ENCODE data around the gene CPPED1. TPM values are rescaled to one million over a fixed set of nuclear protein-coding genes. Genes with fewer than 3 reads are reported as not detected.
"Not testable (repeated sequence)": the region's sequence is repeated elsewhere in the genome, so short reads cannot be mapped to it uniquely, and the experiment has no call there.

CPPED1 gene
- total RNA-seq, 1 donor from 2014 or later, result 41.3 TPM

- DNase-seq, result peak; percentile 74
- peak; percentile 78 for TF ChIP-seq CTCF (IDR thresholded peaks at IDR 0.05; ENCODE audit: partially characterized antibody, unreplicated experiment)
- Mint-ChIP-seq H3K27me3 (ENCODE audit: unreplicated experiment) (peaks cover 1% of the 10 kb centered on the region), H3K27ac (ENCODE audit: unreplicated experiment) (no peak overlapping the region), H3K4me3 (ENCODE audit: unreplicated experiment) (no peak overlapping the region), H3K9me3 (ENCODE audit: unreplicated experiment) (peaks cover 1% of the 10 kb centered on the region), H3K36me3 (ENCODE audit: unreplicated experiment) (peaks cover 9% of the 10 kb centered on the region), H3K4me1 (ENCODE audit: low read depth, unreplicated experiment) (peaks cover 5% of the 10 kb centered on the region)
These were observed 15.7 kb upstream of the CPPED1 start for GRCh38 chr16:12819126-12820117.

- Mint-ChIP-seq H3K27me3 (ENCODE audit: unreplicated experiment) (peaks cover 1% of the 10 kb centered on the region), H3K36me3 (ENCODE audit: unreplicated experiment) (peaks cover 9% of the 10 kb centered on the region), H3K27ac (ENCODE audit: unreplicated experiment) (no peak overlapping the region), H3K9me3 (ENCODE audit: unreplicated experiment) (peaks cover 1% of the 10 kb centered on the region), H3K4me1 (ENCODE audit: low read depth, unreplicated experiment) (peaks cover 5% of the 10 kb centered on the region), H3K4me3 (ENCODE audit: unreplicated experiment) (no peak overlapping the region)
- TF ChIP-seq CTCF (IDR thresholded peaks at IDR 0.05; ENCODE audit: partially characterized antibody, unreplicated experiment), result no peak
- DNase-seq, result no peak
These were observed 14.6 kb upstream of the CPPED1 start for GRCh38 chr16:12818326-12818725.

GRCh38 chr16:12816791-12817214 lies 13.1 kb upstream of the CPPED1 start:
- not testable (repeated sequence) for H3K27me3 Mint-ChIP-seq (ENCODE audit: unreplicated experiment); H3K9me3 Mint-ChIP-seq (ENCODE audit: unreplicated experiment); H3K36me3 Mint-ChIP-seq (ENCODE audit: unreplicated experiment); H3K4me1 Mint-ChIP-seq (ENCODE audit: low read depth, unreplicated experiment); H3K4me3 Mint-ChIP-seq (ENCODE audit: unreplicated experiment); DNase-seq; H3K27ac Mint-ChIP-seq (ENCODE audit: unreplicated experiment)

GRCh38 chr16:12815361-12815760 lies 11.7 kb upstream of the CPPED1 start:
- Mint-ChIP-seq H3K4me1 (ENCODE audit: low read depth, unreplicated experiment) (peaks cover 5% of the 10 kb centered on the region), H3K36me3 (ENCODE audit: unreplicated experiment) (peaks cover 15% of the 10 kb centered on the region), H3K9me3 (ENCODE audit: unreplicated experiment) (peaks cover 1% of the 10 kb centered on the region), H3K4me3 (ENCODE audit: unreplicated experiment) (peak overlapping the region; percentile 37), H3K27me3 (ENCODE audit: unreplicated experiment) (peaks cover 1% of the 10 kb centered on the region), H3K27ac (ENCODE audit: unreplicated experiment) (peak overlapping the region; percentile 65)
- no peak for DNase-seq
- no peak for TF ChIP-seq CTCF (IDR thresholded peaks at IDR 0.05; ENCODE audit: partially characterized antibody, unreplicated experiment)

GRCh38 chr16:12813734-12814133 lies 10.0 kb upstream of the CPPED1 start:
- not testable (repeated sequence) for H3K27me3 Mint-ChIP-seq (ENCODE audit: unreplicated experiment); H3K27ac Mint-ChIP-seq (ENCODE audit: unreplicated experiment); DNase-seq; H3K36me3 Mint-ChIP-seq (ENCODE audit: unreplicated experiment); H3K4me1 Mint-ChIP-seq (ENCODE audit: low read depth, unreplicated experiment); H3K4me3 Mint-ChIP-seq (ENCODE audit: unreplicated experiment); H3K9me3 Mint-ChIP-seq (ENCODE audit: unreplicated experiment)

- H3K4me3 Mint-ChIP-seq (ENCODE audit: unreplicated experiment); H3K4me1 Mint-ChIP-seq (ENCODE audit: low read depth, unreplicated experiment); H3K27ac Mint-ChIP-seq (ENCODE audit: unreplicated experiment); H3K36me3 Mint-ChIP-seq (ENCODE audit: unreplicated experiment); H3K27me3 Mint-ChIP-seq (ENCODE audit: unreplicated experiment); H3K9me3 Mint-ChIP-seq (ENCODE audit: unreplicated experiment); DNase-seq: not testable (repeated sequence)
These were observed 9.6 kb upstream of the CPPED1 start for GRCh38 chr16:12813321-12813720.

All from glutamatergic neuron (in vitro differentiated cells).